Neutrophil (primary cell): ENCODE measurements around the gene FIZ1.

Experiments
- H3K27ac ChIP-seq: fragments of 200-600 bp; sonication (generic); 2 replicates; pipeline ENCODE4 v1.5.1; 2016; ENCODE audit warnings: mild to moderate bottlenecking, moderate library complexity
- H3K27me3 ChIP-seq: fragments of 200-600 bp; sonication (generic); 2 replicates; pipeline ENCODE4 v1.6.0; 2016; ENCODE audit warnings: mild to moderate bottlenecking
- H3K36me3 ChIP-seq: fragments of 200-600 bp; sonication (generic); 2 replicates; pipeline ENCODE4 v1.5.1; 2017
- H3K4me1 ChIP-seq, 2 experiments: fragments of 200-600 bp in 1 of 2; sonication (generic) in 1 of 2; 1 replicate in 1 of 2; 2 replicates in 1 of 2; pipeline versions ENCODE4 v1.5.1 to v1.6.1; 2013 to 2016; ENCODE audit warnings: low read depth in 1 of 2, low read length in 1 of 2, mild to moderate bottlenecking in 1 of 2, moderate library complexity in 1 of 2; ENCODE audit not compliant: control insufficient read depth in 1 of 2, insufficient read depth in 1 of 2
- H3K4me3 ChIP-seq, 2 experiments: fragments of 200-600 bp in 1 of 2; sonication (generic) in 1 of 2; 1 replicate in 1 of 2; 2 replicates in 1 of 2; pipeline ENCODE4 v1.5.1; 2013 to 2016; ENCODE audit warnings: low read depth in 1 of 2, low read length in 1 of 2, mild to moderate bottlenecking in 1 of 2, moderate library complexity in 1 of 2
- H3K9me3 ChIP-seq: fragments of 200-600 bp; sonication (generic); 2 replicates; pipeline ENCODE4 v1.5.1; 2016
- TF ChIP-seq, protein P1 (sequence below): fragments of 200-600 bp; sonication (generic); IDR thresholded peaks from 2 replicates; pipeline ENCODE4 v1.5.1; 2016; ENCODE audit warnings: antibody characterized with exemption

FIZ1 gene

DNA sequence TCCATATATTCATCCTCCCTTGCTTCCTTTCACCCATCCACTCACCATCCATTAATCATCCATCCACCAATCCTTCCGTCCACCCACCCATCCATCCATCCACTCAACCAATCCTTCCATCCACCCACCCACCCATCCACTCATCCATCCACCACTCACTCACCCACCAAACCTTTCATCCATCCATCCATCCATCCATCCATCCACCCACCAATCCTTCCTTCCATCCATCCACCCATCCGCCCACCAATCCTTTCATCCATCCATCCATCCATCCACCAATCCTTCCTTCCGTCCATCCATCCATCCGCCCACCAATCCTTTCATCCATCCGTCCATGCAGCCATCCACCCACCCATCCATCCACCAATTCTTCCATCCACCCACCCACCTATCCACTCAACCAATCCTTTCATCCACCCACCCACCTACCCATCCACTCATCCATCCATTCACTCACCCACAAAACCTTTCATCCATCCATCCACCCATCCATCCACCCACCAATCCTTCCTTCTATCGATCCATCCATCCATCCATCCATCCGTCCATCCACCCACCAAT is 56.9 kb downstream of the FIZ1 start:
- H3K36me3 ChIP-seq = no peaks in the 10 kb centered on the region
- no peaks in the 10 kb centered on the region for H3K9me3 ChIP-seq
- H3K4me3 ChIP-seq = no peak overlapping the region
- no peak overlapping the region for H3K27ac ChIP-seq
- peaks cover 15% of the 10 kb centered on the region for H3K27me3 ChIP-seq
- TF ChIP-seq, protein P1, sequence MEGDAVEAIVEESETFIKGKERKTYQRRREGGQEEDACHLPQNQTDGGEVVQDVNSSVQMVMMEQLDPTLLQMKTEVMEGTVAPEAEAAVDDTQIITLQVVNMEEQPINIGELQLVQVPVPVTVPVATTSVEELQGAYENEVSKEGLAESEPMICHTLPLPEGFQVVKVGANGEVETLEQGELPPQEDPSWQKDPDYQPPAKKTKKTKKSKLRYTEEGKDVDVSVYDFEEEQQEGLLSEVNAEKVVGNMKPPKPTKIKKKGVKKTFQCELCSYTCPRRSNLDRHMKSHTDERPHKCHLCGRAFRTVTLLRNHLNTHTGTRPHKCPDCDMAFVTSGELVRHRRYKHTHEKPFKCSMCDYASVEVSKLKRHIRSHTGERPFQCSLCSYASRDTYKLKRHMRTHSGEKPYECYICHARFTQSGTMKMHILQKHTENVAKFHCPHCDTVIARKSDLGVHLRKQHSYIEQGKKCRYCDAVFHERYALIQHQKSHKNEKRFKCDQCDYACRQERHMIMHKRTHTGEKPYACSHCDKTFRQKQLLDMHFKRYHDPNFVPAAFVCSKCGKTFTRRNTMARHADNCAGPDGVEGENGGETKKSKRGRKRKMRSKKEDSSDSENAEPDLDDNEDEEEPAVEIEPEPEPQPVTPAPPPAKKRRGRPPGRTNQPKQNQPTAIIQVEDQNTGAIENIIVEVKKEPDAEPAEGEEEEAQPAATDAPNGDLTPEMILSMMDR = no peak
- no peaks in the 10 kb centered on the region for H3K4me1 ChIP-seq
